ENCODE measurements around the gene SDK1. TPM values are rescaled to one million over a fixed set of nuclear protein-coding genes. Genes with fewer than 3 reads are reported as not detected.

The SDK1 gene
- total and polyA plus RNA-seq, 2 of the 8 experiments (the other 6 are each of a cell fraction or from before 2014, with no cell fraction given): 3.3 to 7.2 TPM

- no peak overlapping the region for H4K5ac ChIP-seq (ENCODE audit: insufficient read length, low read depth, low read length)
- H3K27ac ChIP-seq (ENCODE audit: low read depth, low read length): no peak overlapping the region
- no peaks in the 10 kb centered on the region for H4K20me1 ChIP-seq (replicated peaks in 1 of 2; ENCODE audit: control insufficient read depth in 1 of 2, insufficient read depth in 2 of 2, low read length in 2 of 2)
- H2AFZ ChIP-seq (ENCODE audit: low read length): no peak overlapping the region
- no peak overlapping the region for H2BK20ac ChIP-seq (ENCODE audit: low read length)
- 95% methylated on average over 12 of the region's 12 CpGs; no CpG with 5 or more reads in 1 of the 2 experiments for WGBS, 2 experiments (ENCODE audit: extremely low coverage in 1 of 2, insufficient coverage in 1 of 2, insufficient read length in 1 of 2, insufficient replicate concordance in 2 of 2, low coverage in 1 of 2, low lambda C conversion rate in 2 of 2, missing lambda C conversion rate in 1 of 2)
- no peak overlapping the region for H2BK5ac ChIP-seq (ENCODE audit: low read depth, low read length)
- no peak overlapping the region for H2BK120ac ChIP-seq (replicated peaks; ENCODE audit: low read depth, low read length)
- CTCF ChIA-PET (ENCODE audit: partially characterized antibody): no interaction called here
- no peak overlapping the region for H3K56ac ChIP-seq (replicated peaks; ENCODE audit: insufficient read length, low read depth, low read length)
- H3K9ac ChIP-seq (replicated peaks in 1 of 4; ENCODE audit: extremely low read depth in 1 of 4, low read depth in 3 of 4, low read length in 3 of 4): no peak overlapping the region
- H3K4me3 ChIP-seq (ENCODE audit: extremely low read depth in 1 of 4, insufficient read depth in 2 of 4, low read depth in 3 of 4, low read length in 4 of 4): no peak overlapping the region
- no peaks in the 10 kb centered on the region for H3K79me2 ChIP-seq (ENCODE audit: control insufficient read depth in 1 of 2, insufficient read depth in 2 of 2, low read length in 2 of 2)
- no peak overlapping the region for H3K18ac ChIP-seq (ENCODE audit: extremely low read depth, low read length)
- FAIRE-seq (no peak), DNase-seq (ENCODE audit: low read depth in 1 of 2, low spot score in 2 of 2) (no peak)
- POLR2A ChIA-PET (ENCODE audit: partially characterized antibody): no interaction called here
- no peak overlapping the region for H3K4me2 ChIP-seq (ENCODE audit: insufficient read depth in 1 of 2, low read depth in 2 of 2, low read length in 2 of 2)
- no peak overlapping the region for H3K14ac ChIP-seq (ENCODE audit: insufficient read length)
- TF ChIP-seq HDAC6 (IDR thresholded peaks at IDR 0.05; ENCODE audit: low read depth, low read length) (no peak), MAFK (IDR thresholded peaks at IDR 0.05; ENCODE audit: low read depth, low read length) (no peak), SP4 (IDR thresholded peaks at IDR 0.05; ENCODE audit: low read length) (no peak), NANOG (IDR thresholded peaks at IDR 0.05; ENCODE audit: insufficient read depth, low read depth, low read length, poor library complexity, severe bottlenecking) (no peak), SUZ12 (IDR thresholded peaks at IDR 0.05; ENCODE audit: low read length) (no peak), SRF (IDR thresholded peaks at IDR 0.05; ENCODE audit: low read depth, low read length) (no peak), RNF2 (IDR thresholded peaks at IDR 0.05; ENCODE audit: borderline replicate concordance, low read depth, low read length, missing control alignments, poor library complexity, severe bottlenecking) (no peak)
- TF ChIP-seq, protein P1, sequence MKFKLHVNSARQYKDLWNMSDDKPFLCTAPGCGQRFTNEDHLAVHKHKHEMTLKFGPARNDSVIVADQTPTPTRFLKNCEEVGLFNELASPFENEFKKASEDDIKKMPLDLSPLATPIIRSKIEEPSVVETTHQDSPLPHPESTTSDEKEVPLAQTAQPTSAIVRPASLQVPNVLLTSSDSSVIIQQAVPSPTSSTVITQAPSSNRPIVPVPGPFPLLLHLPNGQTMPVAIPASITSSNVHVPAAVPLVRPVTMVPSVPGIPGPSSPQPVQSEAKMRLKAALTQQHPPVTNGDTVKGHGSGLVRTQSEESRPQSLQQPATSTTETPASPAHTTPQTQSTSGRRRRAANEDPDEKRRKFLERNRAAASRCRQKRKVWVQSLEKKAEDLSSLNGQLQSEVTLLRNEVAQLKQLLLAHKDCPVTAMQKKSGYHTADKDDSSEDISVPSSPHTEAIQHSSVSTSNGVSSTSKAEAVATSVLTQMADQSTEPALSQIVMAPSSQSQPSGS (IDR thresholded peaks at IDR 0.05; ENCODE audit: low read length): no peak
- H2BK12ac ChIP-seq (ENCODE audit: low read depth, low read length): no peak overlapping the region
- no peak overlapping the region for H3K4ac ChIP-seq (replicated peaks; ENCODE audit: insufficient read length, low read depth, low read length)
- H3K23me2 ChIP-seq (ENCODE audit: low read depth, low read length): no peaks in the 10 kb centered on the region
- H2BK15ac ChIP-seq (ENCODE audit: low read length): no peak overlapping the region
- H3K36me3 ChIP-seq (ENCODE audit: control insufficient read depth in 2 of 4, insufficient read depth in 4 of 4, low read length in 3 of 4): no peaks in the 10 kb centered on the region
- H2AK5ac ChIP-seq (ENCODE audit: low read depth, low read length): no peak overlapping the region
- H3K9me3 ChIP-seq (ENCODE audit: insufficient read depth in 2 of 2, low read depth in 1 of 2, low read length in 1 of 2): peaks cover 8 to 13% of the 10 kb centered on the region in 2 experiments
- no peak overlapping the region for H4K8ac ChIP-seq (ENCODE audit: extremely low read depth, insufficient read depth, low read length)
- no peaks in the 10 kb centered on the region for H3K27me3 ChIP-seq (replicated peaks in 1 of 4; ENCODE audit: control insufficient read depth in 3 of 4, extremely low read depth in 1 of 4, insufficient read depth in 3 of 4, low read length in 3 of 4)
- no peak overlapping the region for H4K91ac ChIP-seq (replicated peaks; ENCODE audit: insufficient read length, low read length)
- no peaks in the 10 kb centered on the region for H3K79me1 ChIP-seq (ENCODE audit: low read depth, low read length)
- H3K4me1 ChIP-seq (replicated peaks in 1 of 4; ENCODE audit: control insufficient read depth in 3 of 4, insufficient read depth in 4 of 4, low read length in 3 of 4): no peaks in the 10 kb centered on the region
- no peak overlapping the region for H3K23ac ChIP-seq (ENCODE audit: insufficient read length)
Measured at GRCh38 chr7:4091767-4092166, 790.7 kb downstream of the SDK1 start.
